OCI-LY1 (cell line): ENCODE data around the gene TANC1.

Experiments used
- H2AFZ ChIP-seq: fragments of 200-600 bp; sonication (generic), shearing (Covaris generic); 2 replicates; pipeline ENCODE4 v1.6.0; 2014; ENCODE audit warnings: antibody characterized with exemption, mild to moderate bottlenecking, low read length
- H3F3A ChIP-seq: fragments of 200-600 bp; sonication (generic), shearing (Covaris generic); 2 replicates; pipeline ENCODE4 v1.6.0; 2014; ENCODE audit warnings: mild to moderate bottlenecking, antibody characterized with exemption, low read length, moderate library complexity; ENCODE audit not compliant: insufficient read depth
- H3K27ac ChIP-seq: fragments of 200-600 bp; sonication (generic); 2 replicates; pipeline ENCODE4 v1.5.1; 2014; ENCODE audit warnings: low read length, mixed run types, mild to moderate bottlenecking, low read depth; ENCODE audit not compliant: poor library complexity, severe bottlenecking
- H3K27me3 ChIP-seq: fragments of 200-600 bp; sonication (generic); 2 replicates; pipeline ENCODE4 v1.6.0; 2014; ENCODE audit warnings: antibody characterized with exemption, mild to moderate bottlenecking, low read length, moderate library complexity; ENCODE audit not compliant: insufficient read depth
- H3K36me3 ChIP-seq: fragments of 200-600 bp; sonication (generic); 2 replicates; pipeline ENCODE4 v1.6.1; 2014; ENCODE audit warnings: mild to moderate bottlenecking, antibody characterized with exemption, low read length, moderate library complexity, mixed read lengths; ENCODE audit not compliant: insufficient read depth
- H3K4me1 ChIP-seq: fragments of 200-600 bp; sonication (generic); 2 replicates; pipeline ENCODE4 v1.5.1; 2014; ENCODE audit warnings: mild to moderate bottlenecking, low read length, moderate library complexity; ENCODE audit not compliant: insufficient read depth, severe bottlenecking
- H3K4me2 ChIP-seq: fragments of 200-600 bp; sonication (generic), shearing (Covaris generic); 2 replicates; pipeline ENCODE4 v1.6.1; 2014; ENCODE audit warnings: low read length
- H3K4me3 ChIP-seq: fragments of 200-600 bp; sonication (generic); 2 replicates; pipeline ENCODE4 v1.5.1; 2014; ENCODE audit warnings: low read length, low read depth, mild to moderate bottlenecking, mixed read lengths; ENCODE audit not compliant: poor library complexity, severe bottlenecking
- H3K79me2 ChIP-seq: fragments of 200-600 bp; shearing (Covaris generic); 2 replicates; pipeline ENCODE4 v1.6.1; 2016; ENCODE audit warnings: mixed run types, low read length, mixed read lengths; ENCODE audit not compliant: insufficient read depth
- H3K9ac ChIP-seq: fragments of 200-600 bp; sonication (generic), shearing (Covaris generic); 2 replicates; pipeline ENCODE4 v1.6.1; 2014; ENCODE audit warnings: mild to moderate bottlenecking, low read length, mixed read lengths
- H3K9me2 ChIP-seq: fragments of 200-600 bp; sonication (generic), shearing (Covaris generic); 2 replicates; pipeline ENCODE4 v1.6.1; 2014; ENCODE audit warnings: low read depth, mild to moderate bottlenecking, low read length, mixed read lengths
- H3K9me3 ChIP-seq: fragments of 200-600 bp; shearing (Covaris generic); 2 replicates; pipeline ENCODE4 v1.6.1; 2014; ENCODE audit warnings: low read length, mixed read lengths
- H4K20me1 ChIP-seq: fragments of 200-600 bp; sonication (generic), shearing (Covaris generic); 2 replicates; pipeline ENCODE4 v1.6.0; 2016; ENCODE audit warnings: mild to moderate bottlenecking, low read length; ENCODE audit not compliant: insufficient read depth
- EZH2 ChIP-seq: fragments of 200-600 bp; sonication (generic), shearing (Covaris generic); IDR thresholded peaks from 2 replicates; pipeline ENCODE4 v1.8.0; 2017; ENCODE audit warnings: borderline replicate concordance, mixed run types, mild to moderate bottlenecking, antibody characterized with exemption, low read length, moderate library complexity, mixed read lengths
- TF ChIP-seq, protein P1 (sequence below): fragments of 200-600 bp; sonication (generic), shearing (Covaris generic); IDR thresholded peaks from 2 replicates; pipeline ENCODE4 v1.5.1; 2017; ENCODE audit warnings: mild to moderate bottlenecking, antibody characterized with exemption, low read length, moderate library complexity, mixed read lengths

The TANC1 gene

DNA sequence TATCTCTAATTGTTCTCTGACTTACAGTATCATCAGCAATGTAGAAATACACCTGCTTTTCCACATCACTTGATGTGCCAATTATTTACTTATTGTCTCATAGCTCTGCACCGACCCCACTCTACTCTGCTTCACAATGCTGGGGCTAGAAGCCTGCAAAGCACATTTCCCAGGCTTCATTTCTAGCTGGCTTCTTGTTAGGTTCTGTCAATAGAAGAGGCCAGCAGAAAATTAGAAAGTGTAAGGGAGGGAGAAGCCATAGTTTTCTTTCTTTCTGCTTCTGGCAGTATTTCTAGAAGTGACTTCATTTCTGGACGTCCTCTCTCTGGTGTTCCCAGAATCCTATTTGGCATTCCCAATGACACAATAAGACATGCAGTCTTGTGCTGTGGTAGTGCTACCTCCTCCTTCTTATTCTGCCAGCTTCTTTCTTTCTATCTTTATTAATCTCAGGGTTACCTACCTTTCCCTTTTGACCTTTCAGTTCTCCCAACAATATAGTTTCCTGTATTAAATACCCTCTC is 12.5 kb upstream of the TANC1 start:
- H4K20me1 ChIP-seq: no peaks in the 10 kb centered on the region
- H3K36me3 ChIP-seq: no peaks in the 10 kb centered on the region
- no peaks in the 10 kb centered on the region for H3K9me3 ChIP-seq
- no peak overlapping the region for H2AFZ ChIP-seq
- H3K4me1 ChIP-seq: no peaks in the 10 kb centered on the region
- no peaks in the 10 kb centered on the region for H3K27me3 ChIP-seq
- no peak overlapping the region for H3K9ac ChIP-seq
- no peak overlapping the region for H3K4me2 ChIP-seq
- no peak overlapping the region for H3K27ac ChIP-seq
- TF ChIP-seq, protein P1, sequence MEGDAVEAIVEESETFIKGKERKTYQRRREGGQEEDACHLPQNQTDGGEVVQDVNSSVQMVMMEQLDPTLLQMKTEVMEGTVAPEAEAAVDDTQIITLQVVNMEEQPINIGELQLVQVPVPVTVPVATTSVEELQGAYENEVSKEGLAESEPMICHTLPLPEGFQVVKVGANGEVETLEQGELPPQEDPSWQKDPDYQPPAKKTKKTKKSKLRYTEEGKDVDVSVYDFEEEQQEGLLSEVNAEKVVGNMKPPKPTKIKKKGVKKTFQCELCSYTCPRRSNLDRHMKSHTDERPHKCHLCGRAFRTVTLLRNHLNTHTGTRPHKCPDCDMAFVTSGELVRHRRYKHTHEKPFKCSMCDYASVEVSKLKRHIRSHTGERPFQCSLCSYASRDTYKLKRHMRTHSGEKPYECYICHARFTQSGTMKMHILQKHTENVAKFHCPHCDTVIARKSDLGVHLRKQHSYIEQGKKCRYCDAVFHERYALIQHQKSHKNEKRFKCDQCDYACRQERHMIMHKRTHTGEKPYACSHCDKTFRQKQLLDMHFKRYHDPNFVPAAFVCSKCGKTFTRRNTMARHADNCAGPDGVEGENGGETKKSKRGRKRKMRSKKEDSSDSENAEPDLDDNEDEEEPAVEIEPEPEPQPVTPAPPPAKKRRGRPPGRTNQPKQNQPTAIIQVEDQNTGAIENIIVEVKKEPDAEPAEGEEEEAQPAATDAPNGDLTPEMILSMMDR: no peak
- TF ChIP-seq EZH2: no peak
- no peak overlapping the region for H3K4me3 ChIP-seq
- no peaks in the 10 kb centered on the region for H3K79me2 ChIP-seq
- H3K9me2 ChIP-seq: no peaks in the 10 kb centered on the region
- no peaks in the 10 kb centered on the region for H3F3A ChIP-seq

DNA sequence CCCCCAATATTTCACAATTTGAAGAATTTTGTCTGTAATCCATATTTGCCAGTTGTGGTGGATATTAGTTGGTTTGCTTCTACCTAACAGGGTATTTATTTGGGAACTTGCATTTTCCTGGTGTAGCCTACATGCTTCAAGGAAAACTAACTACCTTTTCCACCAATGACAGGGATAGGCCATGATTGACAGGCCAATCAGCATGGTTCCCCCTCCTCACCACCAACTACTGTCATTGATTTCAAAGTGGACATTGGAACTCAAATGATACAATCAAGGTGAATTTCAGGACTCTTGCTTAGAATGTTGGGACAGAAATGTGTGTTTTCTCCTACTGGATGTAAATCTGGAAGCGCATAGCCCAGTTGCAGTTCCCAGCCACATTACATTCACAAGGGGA is 10.1 kb upstream of the TANC1 start:
- Histone ChIP-seq H3K4me1 (no peaks in the 10 kb centered on the region), H3K27ac (no peak overlapping the region), H3K9me2 (no peaks in the 10 kb centered on the region), H4K20me1 (no peaks in the 10 kb centered on the region), H3K27me3 (no peaks in the 10 kb centered on the region), H3K9me3 (no peaks in the 10 kb centered on the region), H3K36me3 (no peaks in the 10 kb centered on the region), H3K4me2 (no peak overlapping the region), H2AFZ (no peak overlapping the region), H3K4me3 (no peak overlapping the region), H3K9ac (no peak overlapping the region), H3F3A (no peaks in the 10 kb centered on the region), H3K79me2 (no peaks in the 10 kb centered on the region)
- no peak for TF ChIP-seq EZH2
- TF ChIP-seq, protein P1: no peak

DNA sequence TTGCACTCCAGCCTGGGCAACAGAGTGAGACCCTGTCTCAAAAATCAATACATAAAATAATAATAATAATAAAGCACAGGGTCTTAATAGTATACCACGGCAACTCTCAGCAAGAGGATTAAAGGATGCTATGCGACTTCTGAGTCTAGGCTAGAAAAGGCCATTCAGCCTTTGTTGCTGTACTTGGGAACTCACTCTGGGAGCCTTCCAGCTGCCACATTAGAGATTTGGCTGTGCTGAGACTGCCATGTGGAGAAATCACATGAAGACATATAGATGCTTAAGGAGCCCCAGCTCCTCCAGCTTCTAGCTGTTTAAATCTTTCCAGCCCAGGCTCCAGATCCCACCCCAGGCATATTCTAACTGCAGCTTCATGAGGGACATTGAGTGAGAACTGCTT is 8.2 kb upstream of the TANC1 start:
- Histone ChIP-seq H3K9ac (no peak overlapping the region), H3K36me3 (no peaks in the 10 kb centered on the region), H3F3A (no peaks in the 10 kb centered on the region), H3K4me1 (no peaks in the 10 kb centered on the region), H2AFZ (no peak overlapping the region), H3K9me3 (no peaks in the 10 kb centered on the region), H3K4me2 (no peak overlapping the region), H3K79me2 (no peaks in the 10 kb centered on the region), H3K4me3 (no peak overlapping the region), H4K20me1 (no peaks in the 10 kb centered on the region), H3K27ac (no peak overlapping the region), H3K9me2 (no peaks in the 10 kb centered on the region), H3K27me3 (no peaks in the 10 kb centered on the region)
- TF ChIP-seq EZH2: no peak
- TF ChIP-seq, protein P1: no peak
